Measurements from ENCODE around the gene WDR44.
"Not testable (repeated sequence)": the region's sequence is repeated elsewhere in the genome, so short reads cannot be mapped to it uniquely, and the experiment has no call there.

The WDR44 gene, protein sequence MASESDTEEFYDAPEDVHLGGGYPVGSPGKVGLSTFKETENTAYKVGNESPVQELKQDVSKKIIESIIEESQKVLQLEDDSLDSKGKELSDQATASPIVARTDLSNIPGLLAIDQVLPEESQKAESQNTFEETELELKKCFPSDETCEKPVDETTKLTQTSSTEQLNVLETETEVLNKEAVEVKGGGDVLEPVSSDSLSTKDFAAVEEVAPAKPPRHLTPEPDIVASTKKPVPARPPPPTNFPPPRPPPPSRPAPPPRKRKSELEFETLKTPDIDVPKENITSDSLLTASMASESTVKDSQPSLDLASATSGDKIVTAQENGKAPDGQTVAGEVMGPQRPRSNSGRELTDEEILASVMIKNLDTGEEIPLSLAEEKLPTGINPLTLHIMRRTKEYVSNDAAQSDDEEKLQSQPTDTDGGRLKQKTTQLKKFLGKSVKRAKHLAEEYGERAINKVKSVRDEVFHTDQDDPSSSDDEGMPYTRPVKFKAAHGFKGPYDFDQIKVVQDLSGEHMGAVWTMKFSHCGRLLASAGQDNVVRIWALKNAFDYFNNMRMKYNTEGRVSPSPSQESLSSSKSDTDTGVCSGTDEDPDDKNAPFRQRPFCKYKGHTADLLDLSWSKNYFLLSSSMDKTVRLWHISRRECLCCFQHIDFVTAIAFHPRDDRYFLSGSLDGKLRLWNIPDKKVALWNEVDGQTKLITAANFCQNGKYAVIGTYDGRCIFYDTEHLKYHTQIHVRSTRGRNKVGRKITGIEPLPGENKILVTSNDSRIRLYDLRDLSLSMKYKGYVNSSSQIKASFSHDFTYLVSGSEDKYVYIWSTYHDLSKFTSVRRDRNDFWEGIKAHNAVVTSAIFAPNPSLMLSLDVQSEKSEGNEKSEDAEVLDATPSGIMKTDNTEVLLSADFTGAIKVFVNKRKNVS
- 36.9 to 56.8 (median 44.4) reads per million in 4 donors for total RNA-seq

DNA sequence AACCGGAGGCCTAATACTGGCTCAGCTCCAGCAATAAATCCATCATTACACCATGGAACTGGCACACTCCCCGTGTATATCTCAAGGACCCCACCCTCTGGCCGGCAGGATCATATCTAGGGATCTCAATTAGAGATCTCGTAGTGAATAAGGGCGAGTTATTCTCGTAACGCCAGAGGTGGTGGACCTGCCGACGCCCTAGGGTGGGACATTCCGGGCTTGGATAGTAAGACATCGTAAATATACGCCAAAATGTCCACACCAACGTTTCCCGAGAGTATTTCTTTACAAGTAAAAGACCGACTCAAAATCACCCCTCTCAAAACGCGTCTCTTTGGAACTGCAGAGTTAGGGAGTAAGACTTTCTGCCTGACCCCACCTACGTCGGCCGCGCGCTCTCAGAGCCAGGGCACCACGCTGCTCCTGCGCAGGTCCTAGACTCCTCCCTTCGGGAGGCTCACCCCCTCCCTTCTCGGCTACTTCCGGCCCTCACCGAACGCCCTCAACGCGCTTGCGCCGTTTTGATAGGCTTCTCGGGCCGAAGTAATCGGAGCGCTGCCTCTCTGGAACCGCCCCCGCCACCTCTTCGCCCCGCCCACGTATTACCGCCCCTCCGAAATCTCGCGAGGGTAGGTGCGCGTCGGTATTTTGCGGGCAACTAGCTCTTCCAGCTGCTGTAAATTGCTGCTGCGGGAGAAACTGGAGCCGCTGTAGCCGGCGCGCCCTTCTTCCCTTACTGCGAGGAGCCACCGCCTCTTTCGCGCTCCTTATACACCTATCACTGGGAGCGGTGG, at the start of gene WDR44:
WDR44 (plus strand) TSS at position 643 of the 794 bp plus-strand sequence. CDS start 398 bp downstream, outside the sequence.
- DNase-seq, result peak; percentile 84 to 96 (median 86)

DNA sequence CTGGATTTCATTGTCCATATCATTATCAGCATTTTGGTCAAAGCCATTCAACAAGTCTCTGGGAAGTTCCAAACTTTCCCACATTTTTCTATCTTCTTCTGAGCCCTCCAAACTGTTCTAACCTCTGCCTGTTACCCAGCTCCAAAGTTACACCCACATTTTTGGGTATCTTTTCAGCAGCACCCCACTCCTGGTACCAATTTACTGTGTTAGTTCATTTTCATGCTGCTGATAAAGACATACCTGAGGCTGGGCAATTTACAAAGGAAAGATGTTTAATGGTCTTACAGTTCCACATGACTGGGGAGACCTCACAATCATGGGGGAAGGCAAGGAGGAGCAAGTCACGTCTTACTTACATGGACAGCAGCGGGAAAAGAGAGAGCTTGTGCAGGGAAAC, 40.1 kb upstream of the WDR44 start:
- not testable (repeated sequence) for DNase-seq

DNA sequence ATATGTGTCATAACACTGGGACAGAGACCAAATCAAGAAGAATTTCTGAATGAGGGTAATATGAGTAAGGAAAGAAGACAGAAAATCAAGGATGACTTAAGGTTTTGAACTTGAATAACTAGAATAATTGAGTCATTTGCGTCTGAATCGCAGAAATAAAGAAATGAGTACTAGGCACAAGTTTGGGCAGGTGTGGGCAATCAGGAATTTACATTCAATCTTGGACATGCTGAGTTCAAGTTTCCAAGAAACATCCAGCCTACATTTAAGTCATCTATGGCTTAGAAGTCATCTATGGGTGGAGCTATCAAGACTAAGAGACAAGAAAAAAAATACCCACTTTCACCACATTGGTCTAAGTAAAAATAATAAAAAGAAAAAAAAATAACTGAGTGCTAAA, 30.4 kb upstream of the WDR44 start:
- no peak for DNase-seq

DNA sequence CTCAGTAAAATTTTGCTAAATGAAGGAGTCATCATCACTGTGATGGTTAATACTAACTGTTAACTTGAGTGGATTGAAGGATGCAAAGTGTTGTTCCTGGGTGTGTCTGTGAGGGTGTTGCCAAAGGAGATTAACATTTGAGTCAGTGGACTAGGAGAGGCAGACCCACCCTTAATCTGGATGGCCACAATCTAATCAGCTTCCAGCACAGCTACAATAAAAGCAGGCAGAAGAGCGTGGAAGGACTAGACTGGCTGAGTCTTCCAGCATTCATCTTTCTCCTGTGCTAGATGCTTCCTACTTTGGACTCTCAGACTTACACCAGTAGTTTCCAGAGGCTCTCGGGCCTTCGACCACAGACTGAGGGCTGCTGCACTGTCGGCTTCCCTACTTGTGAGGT, 21.3 kb upstream of the WDR44 start:
- no peak for DNase-seq

DNA sequence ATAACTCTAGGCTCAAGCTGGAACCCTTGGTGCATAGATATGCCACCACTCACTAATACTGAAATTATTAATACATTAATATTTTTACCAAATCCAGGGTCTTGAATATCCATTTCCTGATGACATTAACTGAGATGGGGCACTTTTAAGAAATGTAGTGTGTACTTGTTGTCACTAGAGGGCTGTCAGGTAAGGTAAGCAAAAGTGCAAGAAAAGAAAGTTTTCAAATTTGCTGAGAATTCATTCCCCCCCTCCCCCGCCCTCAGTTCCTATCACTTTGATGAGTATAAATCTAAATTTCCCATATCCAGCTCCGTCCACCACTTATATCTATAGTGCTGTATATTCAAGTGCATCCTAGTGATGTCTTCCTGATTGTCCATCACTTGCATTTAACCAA, 20.5 kb upstream of the WDR44 start:
- DNase-seq, result no peak

DNA sequence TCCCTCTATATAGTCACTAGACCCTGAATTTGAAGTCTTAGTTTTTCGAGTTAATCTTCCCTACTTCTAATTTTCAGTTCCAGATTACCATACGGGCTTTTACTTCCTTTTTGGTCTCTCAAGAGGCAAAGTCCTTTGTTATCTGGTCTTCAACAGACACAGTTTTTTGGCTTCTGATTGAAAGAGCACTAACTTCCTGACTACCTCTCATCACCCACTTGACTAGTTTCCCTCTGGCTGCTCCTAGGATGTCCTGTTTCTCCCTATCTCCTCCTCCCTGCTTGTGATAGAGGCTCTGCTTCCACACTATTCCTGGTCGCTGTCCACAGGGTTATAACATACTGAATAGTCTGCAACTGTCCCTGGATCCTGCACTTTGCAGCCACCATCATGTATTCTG, 16.7 kb upstream of the WDR44 start:
- DNase-seq, result no peak

DNA sequence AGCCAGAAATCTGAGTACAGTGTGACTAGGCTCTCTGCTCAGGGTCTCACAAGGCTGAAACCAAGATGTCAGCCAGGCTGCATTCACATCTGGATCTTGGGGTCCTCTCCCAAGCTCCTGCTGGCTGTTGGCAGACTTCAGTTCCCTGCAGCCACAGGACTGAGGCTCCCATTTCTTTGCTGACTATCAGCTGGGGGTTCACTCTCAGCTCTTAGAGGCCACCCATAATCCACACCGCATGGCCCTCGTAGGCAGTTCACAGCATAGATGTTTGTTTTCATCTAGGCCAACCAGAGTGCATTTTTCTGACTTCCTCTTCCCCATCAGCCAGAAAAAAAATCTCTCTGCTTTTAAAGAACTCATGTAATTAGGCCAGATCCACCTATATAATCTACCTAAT, 8.2 kb upstream of the WDR44 start:
- DNase-seq, result no peak

DNA sequence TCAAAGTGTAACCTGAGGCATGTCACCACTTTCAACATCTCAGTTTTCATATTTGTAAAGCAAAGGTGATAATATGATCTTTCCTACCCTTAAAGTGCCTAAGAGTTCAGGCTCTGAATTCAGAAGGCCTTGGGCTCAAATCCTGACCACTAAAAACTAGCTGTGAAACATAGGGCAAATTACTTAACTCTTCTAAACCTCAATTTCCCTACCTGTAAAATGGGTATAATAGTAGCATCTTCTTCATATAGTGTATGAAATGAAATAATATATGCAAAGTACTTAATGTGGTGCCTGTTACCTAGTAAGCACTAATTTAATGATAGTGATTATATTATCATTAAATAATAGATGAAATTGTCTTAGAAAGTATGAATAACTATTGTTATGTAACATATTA, 7.0 kb upstream of the WDR44 start:
- no peak for DNase-seq

DNA sequence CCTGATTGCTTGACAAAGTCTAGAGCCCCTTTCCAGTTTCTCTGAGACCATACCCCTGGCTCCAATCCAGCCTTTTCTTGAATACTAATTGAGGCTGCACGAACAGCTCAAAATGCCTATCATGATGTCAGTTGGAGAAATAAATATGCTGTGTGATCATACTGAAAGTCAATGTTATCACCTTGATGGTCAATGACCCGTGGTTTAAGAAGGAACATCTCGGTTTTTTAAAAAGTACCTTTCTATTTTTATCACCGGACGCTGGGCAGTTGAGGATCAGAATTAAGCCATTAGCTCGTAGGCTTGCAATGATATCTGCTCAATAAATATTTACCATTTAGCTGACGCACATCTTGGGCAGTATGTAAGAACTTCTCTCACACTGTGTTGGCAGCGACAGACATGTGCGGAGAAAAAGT, 852 bp upstream of the WDR44 start:
- DNase-seq, result no peak

DNA sequence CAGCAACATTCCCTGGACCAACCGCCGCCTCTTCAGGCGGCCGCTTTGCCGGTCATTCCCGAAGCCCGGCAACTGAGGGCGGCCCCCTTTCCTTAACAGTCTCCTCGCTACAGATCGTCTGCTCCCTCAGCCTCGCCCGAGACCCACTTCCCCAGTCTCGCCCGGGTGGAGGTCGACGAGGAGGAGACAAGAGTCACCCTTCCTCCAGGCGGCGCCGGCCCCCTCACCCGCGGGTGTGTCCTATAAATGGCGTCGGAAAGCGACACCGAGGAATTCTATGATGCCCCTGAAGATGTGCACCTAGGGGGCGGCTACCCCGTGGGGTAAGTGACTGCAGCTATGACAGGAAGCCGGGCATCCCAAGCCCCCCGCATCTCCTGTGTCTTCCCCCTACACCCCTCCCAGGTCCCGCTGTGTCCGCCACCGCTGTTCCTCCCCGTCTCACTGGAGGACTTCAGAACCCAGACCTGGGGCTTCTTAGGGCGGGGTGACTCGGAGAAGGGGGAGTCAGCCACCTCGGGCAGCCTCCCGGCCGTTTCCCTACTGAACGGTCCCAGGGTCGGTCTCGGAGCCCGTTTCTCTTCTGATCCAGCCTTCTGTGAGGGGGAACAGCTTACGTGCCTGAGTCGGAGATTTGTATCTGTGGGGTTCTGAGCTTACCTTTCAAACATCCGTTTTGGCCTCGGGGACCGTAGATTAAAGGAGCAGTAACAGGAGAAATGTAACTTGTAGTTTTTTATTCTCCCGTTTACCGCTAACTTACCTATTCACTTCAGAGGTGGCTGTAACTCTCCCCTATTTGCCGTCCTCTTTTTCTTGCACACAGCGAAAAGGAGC, 570 bp downstream of the WDR44 start:
- DNase-seq, result peak; percentile 31 to 48 (median 43)

DNA sequence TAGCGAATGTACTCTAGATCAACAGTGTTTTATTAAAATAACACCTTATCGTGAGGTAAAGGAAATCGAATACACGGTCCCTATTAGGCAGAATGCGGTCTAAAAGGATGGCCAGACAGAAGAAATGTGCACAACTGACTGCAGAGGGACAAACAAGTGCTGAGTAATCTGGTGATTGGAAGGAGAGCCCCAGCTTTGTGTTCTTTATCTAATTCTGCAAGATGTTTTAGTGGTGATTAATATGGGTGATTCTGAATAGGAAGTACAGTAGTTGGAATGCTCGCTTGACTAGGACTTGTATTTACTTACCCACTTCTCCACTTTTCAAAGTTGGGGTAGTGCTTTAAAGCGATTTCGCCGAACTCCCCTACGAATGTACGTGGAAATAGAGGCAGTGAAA, 1.2 kb downstream of the WDR44 start:
- DNase-seq, result peak in 1 of 5 donors; percentile 12

DNA sequence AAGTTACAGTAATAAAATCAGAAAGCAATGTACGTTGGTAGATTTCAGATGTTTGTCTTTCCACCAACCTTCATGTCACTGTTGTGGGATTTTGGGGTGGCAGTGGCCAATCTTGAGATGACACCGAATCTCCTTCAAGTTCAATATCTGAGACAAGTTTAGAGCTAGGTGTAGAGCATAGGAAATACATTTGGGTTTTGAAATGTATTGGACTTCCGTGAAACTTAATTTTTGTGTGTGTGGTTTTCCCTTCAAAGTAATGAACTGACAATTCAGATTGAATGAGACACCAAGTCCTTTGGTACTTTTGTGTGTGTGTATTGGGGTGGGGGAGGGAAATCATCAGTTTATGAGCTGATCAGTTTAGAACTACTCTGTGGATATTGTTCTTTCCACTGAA, 1.8 kb downstream of the WDR44 start:
- peak in 1 of 5 donors; percentile 37 for DNase-seq

DNA sequence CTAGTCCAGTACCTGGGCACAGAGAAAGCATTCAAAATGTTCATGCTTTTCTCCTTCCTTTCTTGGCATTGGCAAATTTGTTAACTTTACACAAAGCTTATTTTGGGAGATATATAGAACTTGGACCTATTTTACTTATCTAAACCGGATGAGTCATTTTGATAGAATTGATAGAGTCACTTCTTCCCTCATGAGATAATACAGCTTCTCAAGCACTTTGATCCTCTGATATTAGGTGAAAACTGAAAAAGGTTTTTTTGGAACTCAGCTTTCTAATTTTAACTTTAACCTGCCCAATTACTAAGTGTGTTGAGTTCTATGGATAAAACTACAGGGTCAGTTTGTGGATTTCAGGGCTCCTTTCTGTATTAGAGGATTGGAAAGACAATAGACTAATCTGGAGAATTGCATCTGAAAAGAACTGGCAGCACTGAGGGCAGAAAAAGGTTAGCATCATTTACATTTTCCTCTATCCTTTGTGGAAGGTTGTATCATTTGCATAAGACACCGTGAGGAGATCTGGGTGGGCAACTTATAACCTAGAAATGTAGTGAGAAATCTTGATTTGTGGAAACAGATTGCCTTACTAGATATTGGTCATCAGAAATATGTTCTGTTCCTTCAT, 2.4 kb downstream of the WDR44 start:
- DNase-seq, result no peak

DNA sequence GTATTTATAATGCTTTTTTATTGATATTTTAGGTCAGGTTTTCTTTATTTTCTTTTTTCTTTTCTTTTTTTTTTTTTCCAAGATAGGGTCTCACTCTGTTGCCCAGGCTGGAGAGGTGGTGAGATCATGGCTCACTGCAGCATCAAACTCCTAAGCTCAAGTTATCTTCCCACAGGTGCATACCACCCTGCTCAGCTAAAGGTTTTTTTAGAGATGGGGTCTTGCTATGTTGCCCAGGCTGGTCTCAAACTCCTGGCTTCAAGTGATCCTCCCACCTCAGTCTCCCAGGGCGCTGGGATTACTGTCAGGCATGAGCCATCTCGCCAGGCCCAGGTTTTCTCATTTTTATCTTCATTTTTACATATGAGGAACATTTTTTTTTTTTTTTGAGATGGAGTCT, 3.3 kb downstream of the WDR44 start:
- no peak for DNase-seq

DNA sequence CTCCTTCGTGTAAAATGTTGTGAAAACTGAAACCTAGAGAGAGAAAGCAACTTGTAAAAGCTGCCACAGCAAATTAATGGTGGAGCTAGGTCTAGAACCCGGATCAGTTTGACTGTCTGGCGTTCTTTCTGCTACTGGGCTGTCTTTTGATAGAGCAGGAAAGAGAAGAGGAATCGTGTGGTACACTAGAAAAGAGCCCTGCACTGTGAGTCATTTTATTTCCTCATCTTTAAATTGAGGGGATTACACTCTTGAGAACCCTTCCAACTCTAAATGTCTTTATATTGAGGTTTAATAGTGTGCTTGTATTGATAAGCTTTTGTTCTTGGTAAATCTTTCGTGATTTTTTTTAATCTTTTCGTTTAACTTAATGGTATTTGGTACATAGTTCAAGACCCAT, 4.3 kb downstream of the WDR44 start:
- DNase-seq, result peak in 1 of 5 donors; percentile 3

DNA sequence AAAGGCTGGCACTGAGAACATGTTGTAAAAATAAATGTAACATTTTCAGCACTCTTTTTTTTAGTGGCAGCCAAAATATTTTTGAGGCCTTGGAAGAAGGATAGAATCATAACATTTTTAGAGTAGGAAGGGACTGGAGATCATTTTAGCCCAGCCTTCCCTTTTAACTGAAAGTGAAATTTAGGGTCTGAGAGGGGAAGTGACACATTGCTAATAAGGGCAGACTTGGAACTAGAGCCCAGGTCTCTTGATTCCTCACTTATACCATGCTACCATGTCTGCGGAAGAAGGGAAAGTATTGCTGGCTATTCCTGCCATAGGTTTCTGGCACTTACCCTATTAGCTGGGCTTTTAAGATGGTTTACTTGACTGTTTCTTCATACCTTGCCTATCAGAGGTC, 4.8 kb downstream of the WDR44 start:
- no peak for DNase-seq

DNA sequence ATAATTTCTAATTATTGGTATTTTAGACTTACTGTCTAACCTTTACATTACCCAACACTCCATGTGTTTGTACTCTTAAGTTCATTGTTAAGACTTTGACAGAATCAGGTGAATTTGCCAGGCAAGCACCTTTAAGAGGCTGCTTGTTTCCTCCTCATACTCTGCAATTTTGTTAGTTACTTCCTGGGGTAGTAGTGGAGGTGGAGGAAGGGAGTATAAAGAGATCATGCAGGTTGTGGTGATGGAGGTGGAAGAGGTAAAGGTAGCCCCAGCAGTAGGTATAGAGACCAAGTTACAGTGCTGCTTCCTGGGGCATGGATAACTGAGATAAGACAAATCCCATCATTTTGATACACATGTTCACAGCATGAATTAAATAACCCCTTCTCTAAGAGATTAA, 6.7 kb downstream of the WDR44 start:
- no peak for DNase-seq

DNA sequence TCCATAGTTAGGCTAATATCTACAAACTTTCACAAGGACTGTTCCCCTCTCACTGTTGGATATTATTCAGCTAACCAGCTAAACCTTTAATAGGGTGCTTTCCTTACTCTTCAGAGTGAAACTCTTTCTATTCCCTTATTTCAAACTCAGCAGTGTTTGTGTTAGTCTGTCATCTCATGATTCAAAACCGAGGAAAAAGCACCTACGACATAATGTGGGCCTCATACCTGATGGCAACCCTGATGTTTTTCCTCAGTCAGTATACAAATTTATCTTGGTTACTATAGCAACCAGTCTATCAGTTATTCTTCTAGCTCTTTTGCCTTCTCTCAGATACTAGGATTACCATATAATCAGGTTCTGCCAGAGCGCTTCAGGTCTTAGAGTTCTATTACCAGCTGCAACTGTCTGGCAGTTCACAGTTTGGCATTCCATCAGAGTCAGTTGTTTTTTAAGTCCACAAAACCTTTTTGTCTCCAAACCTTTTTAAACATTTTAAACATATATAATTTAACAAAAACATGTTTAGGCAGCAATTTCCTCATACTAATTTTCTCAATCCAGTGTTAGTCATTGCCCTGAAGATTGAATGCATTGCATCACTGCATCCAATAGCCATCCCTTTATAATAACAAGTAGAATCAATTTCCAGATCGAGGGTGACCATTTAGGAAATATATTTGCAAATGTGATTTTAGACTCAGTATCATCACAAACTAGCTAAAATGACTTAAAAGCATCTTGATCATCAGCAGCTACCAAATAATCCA, 7.4 kb downstream of the WDR44 start:
- DNase-seq, result no peak

DNA sequence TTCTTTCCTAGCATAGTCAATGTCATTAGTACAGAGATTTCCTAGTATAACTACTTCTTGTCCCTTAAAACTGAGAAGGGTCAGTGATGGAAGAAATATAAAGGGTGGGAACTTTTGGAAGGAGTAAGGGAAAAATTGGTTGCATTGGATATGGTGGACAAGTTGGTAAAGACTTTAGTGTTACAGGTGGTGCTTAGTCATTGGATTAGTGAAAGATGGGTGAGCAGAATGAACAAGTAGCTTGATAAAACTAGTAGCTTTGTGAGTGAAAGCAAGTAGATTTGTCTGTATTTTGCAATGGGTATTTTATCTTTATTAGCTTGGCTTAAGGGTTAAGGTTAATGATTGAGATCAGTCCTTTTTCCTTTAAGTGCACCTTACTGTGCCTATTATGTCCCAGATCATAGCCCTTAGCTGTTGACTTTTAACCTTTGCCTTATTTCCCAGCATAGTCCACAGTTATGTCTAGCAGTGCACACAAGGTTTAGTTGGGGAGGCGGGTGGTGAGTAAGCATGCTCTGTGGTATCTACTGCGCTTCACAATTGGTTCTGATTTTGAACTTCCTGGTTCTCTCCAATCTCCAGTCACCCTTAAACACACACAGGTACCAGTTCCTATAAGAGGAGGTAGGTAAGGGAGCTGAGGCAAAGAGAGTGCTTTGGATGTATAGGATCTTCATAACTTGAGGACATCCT, 9.5 kb downstream of the WDR44 start:
- DNase-seq, result no peak

DNA sequence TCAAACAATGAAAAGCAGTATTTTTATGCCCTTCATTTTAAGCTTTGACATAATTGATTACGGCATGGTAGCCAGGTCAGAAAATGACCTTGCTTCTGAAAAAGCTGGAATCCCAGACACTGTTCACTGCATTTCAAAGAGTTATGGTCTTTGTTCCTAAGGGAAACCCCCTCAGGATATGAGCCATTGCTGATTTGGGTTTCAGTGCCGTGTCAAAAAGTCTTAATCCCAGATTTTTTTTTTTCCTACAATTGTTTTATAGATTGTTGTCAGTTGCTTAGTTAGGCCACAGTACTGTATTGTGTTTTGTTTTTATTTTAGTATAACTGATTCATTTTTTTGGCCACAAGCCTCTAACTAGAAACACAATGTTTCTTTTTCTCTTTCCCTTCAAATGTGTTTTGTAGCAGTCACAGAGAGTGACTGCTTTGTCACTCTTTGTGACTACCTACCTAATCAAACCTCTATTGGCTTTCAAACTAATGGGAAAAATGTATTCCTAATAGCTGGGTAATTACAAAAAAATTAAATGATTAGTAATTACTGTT, 10.3 kb downstream of the WDR44 start:
- DNase-seq, result no peak

Measured in T-helper 1 cell (primary cell).